Cardiac muscle cell (in vitro differentiated cells and primary cell): ENCODE measurements around the gene SLIT3. TPM values are rescaled to one million over a fixed set of nuclear protein-coding genes. Genes with fewer than 3 reads are reported as not detected.
A peak's percentile ranks its signal among the peaks of the same experiment; 100 is the strongest.

Experiments used
- DNase-seq, 2 donors: peaks; one replicate each; pipeline versions ENCODE4 v3.0.0 to v3.0.0-alpha.2; 2010 to 2017; ENCODE audit warnings: low read depth in 1 of 2, low spot score in 1 of 2
- H3K27ac ChIP-seq: fragments of 200-600 bp; sonication (generic); 2 replicates; pipeline ENCODE4 v1.5.1; 2016
- H3K27me3 ChIP-seq: fragments of 200-600 bp; sonication (generic); 2 replicates; pipeline ENCODE4 v1.6.0; 2016; ENCODE audit warnings: control low read depth
- H3K36me3 ChIP-seq: fragments of 200-600 bp; sonication (generic); 2 replicates; pipeline ENCODE4 v1.5.1; 2016; ENCODE audit warnings: control low read depth
- H3K4me1 ChIP-seq: fragments of 200-600 bp; sonication (generic); 2 replicates; pipeline ENCODE4 v1.8.1; 2017; ENCODE audit warnings: low read depth, mild to moderate bottlenecking, mixed run types
- H3K4me3 ChIP-seq: fragments of 200-600 bp; sonication (generic); 2 replicates; pipeline ENCODE4 v1.5.1; 2016; ENCODE audit warnings: mild to moderate bottlenecking
- H3K9me3 ChIP-seq: fragments of 200-600 bp; sonication (generic); 2 replicates; pipeline ENCODE4 v1.5.1; 2017; ENCODE audit warnings: low read depth, mild to moderate bottlenecking, control low read depth
- CTCF ChIP-seq: IDR thresholded peaks from 2 replicates; pipeline ENCODE4 v1.5.1; 2012; ENCODE audit warnings: low read depth, mild to moderate bottlenecking, low read length
- polyA plus RNA-seq: library from polyadenylated mRNA; unstranded; fragments of >200 nt; fragmentation: Nextera tagmentation; extraction: Ambion mirVana; gene quantifications from 2 replicates; pipeline ENCODE4 v1.2.1, GENCODE V29; 2016
- total RNA-seq: library from RNA; depleted of rRNA; stranded (reverse); fragments of >200 nt; gene quantifications from 2 replicates; pipeline ENCODE4 v1.2.3, GENCODE V29; 2016

Gene SLIT3
- total and polyA plus RNA-seq, 2 experiments from 2014 or later: 50.7 to 111 TPM

- TF ChIP-seq CTCF: no peak
- no peaks in the 10 kb centered on the region for H3K36me3 ChIP-seq
- no peaks in the 10 kb centered on the region for H3K9me3 ChIP-seq
- no peak overlapping the region for H3K27ac ChIP-seq
- no peaks in the 10 kb centered on the region for H3K27me3 ChIP-seq
- peak in 1 of 2 donors; percentile 65 for DNase-seq
- H3K4me1 ChIP-seq: peaks cover 13% of the 10 kb centered on the region
- no peak overlapping the region for H3K4me3 ChIP-seq
These were observed 506.8 kb downstream of the SLIT3 start for GRCh38 chr5:168793841-168794837.

DNA sequence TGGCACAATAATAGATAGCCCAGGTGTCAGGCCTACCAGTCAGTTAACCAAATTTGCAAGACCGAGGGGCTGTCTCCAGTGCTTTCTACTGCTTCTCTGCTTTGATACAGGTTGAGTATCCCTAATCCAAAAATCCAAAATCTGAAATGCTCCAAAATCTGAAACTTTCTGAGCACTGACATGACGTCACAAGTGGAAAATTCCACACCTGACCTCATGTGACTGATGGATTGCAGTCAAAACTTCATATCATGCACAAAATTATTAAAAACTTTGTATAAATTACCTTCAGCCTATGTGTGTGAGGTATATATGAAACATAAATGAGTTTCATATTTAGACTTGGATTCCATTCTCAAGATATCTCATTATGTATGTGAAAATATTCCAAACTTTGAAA lies 508.3 kb downstream of the SLIT3 start:
- Histone ChIP-seq H3K9me3 (no peaks in the 10 kb centered on the region), H3K27me3 (no peaks in the 10 kb centered on the region), H3K36me3 (peaks cover 3% of the 10 kb centered on the region), H3K4me1 (peaks cover 13% of the 10 kb centered on the region), H3K4me3 (no peak overlapping the region), H3K27ac (no peak overlapping the region)
- no peak for DNase-seq
- TF ChIP-seq CTCF: no peak

GRCh38 chr5:168790671-168791250 lies 510.2 kb downstream of the SLIT3 start:
- Histone ChIP-seq H3K36me3 (peaks cover 4% of the 10 kb centered on the region), H3K4me3 (no peak overlapping the region), H3K27ac (no peak overlapping the region), H3K9me3 (no peaks in the 10 kb centered on the region), H3K4me1 (peaks cover 9% of the 10 kb centered on the region), H3K27me3 (no peaks in the 10 kb centered on the region)
- no peak for TF ChIP-seq CTCF
- no peak for DNase-seq

- H3K36me3 ChIP-seq: peaks cover 6% of the 10 kb centered on the region
- H3K4me3 ChIP-seq: no peak overlapping the region
- no peaks in the 10 kb centered on the region for H3K27me3 ChIP-seq
- no peaks in the 10 kb centered on the region for H3K9me3 ChIP-seq
- DNase-seq: peak in 1 of 2 donors; percentile 3
- H3K27ac ChIP-seq: no peak overlapping the region
- no peak for TF ChIP-seq CTCF
- peaks cover 10% of the 10 kb centered on the region for H3K4me1 ChIP-seq
These were observed 510.8 kb downstream of the SLIT3 start for GRCh38 chr5:168790002-168790635.

GRCh38 chr5:168788786-168789185 lies 512.2 kb downstream of the SLIT3 start:
- no peak for TF ChIP-seq CTCF
- DNase-seq: no peak
- Histone ChIP-seq H3K9me3 (no peaks in the 10 kb centered on the region), H3K36me3 (peaks cover 6% of the 10 kb centered on the region), H3K4me3 (no peak overlapping the region), H3K4me1 (peaks cover 17% of the 10 kb centered on the region), H3K27me3 (no peaks in the 10 kb centered on the region), H3K27ac (no peak overlapping the region)
